Common myeloid progenitor, CD34-positive (primary cell): ENCODE data around the gene SLC25A34.

Experiments used
- CTCF ChIA-PET: fragments of 350-600 bp; sonication (Branson Sonifier 250); formaldehyde crosslinking; loops from one replicate; lab custom pipeline; 2021; ENCODE audit warnings: antibody characterized with exemption; lab: Charles Lee
- POLR2A ChIA-PET: fragments of 350-600 bp; sonication (Branson Sonifier 250); formaldehyde crosslinking; loops from one replicate; lab custom pipeline; 2021; ENCODE audit warnings: antibody characterized with exemption; lab: Charles Lee
- DNase-seq, 3 donors: peaks; one replicate each; pipeline versions ENCODE4 v3.0.0 to v3.0.0-alpha.2; 2013
- H3K27ac ChIP-seq, 2 experiments: 1 replicate in 1 of 2; 2 replicates in 1 of 2; pipeline ENCODE4 v1.7.0; 2013; ENCODE audit warnings: inconsistent platforms in 2 of 2, low read length in 2 of 2, mild to moderate bottlenecking in 2 of 2, low read depth in 1 of 2, moderate library complexity in 1 of 2; ENCODE audit not compliant: severe bottlenecking in 2 of 2, insufficient read depth in 1 of 2, poor library complexity in 1 of 2
- H3K27me3 ChIP-seq, 5 experiments: replicated peaks in 2 of 5; 1 replicate in 3 of 5; 2 replicates in 2 of 5; pipeline versions ENCODE4 v1.6.1 to v1.7.0; 2013; ENCODE audit warnings: low read length in 4 of 5, mild to moderate bottlenecking in 2 of 5, moderate library complexity in 2 of 5, inconsistent platforms in 1 of 5; ENCODE audit not compliant: insufficient read depth in 5 of 5, control insufficient read depth in 4 of 5
- H3K36me3 ChIP-seq, 4 experiments: 1 replicate in 2 of 4; 2 replicates in 2 of 4; pipeline versions ENCODE4 v1.6.1 to v1.7.0; 2013; ENCODE audit warnings: low read length in 3 of 4, control low read depth in 1 of 4, mild to moderate bottlenecking in 1 of 4; ENCODE audit not compliant: control insufficient read depth in 4 of 4, insufficient read depth in 4 of 4
- H3K4me1 ChIP-seq, 4 experiments: 1 replicate in 3 of 4; 2 replicates in 1 of 4; pipeline versions ENCODE4 v1.6.1 to v1.7.1; 2013; ENCODE audit warnings: low read length in 3 of 4, mild to moderate bottlenecking in 3 of 4, control low read depth in 1 of 4, inconsistent platforms in 1 of 4, moderate library complexity in 1 of 4; ENCODE audit not compliant: control insufficient read depth in 4 of 4, insufficient read depth in 4 of 4; ENCODE audit errors: control extremely low read depth in 1 of 4
- H3K4me3 ChIP-seq, 7 experiments: 1 replicate in 4 of 7; 2 replicates in 3 of 7; pipeline versions ENCODE4 v1.5.1 to v1.7.0; 2013; ENCODE audit warnings: mild to moderate bottlenecking in 7 of 7, low read length in 6 of 7, moderate library complexity in 6 of 7, inconsistent platforms in 2 of 7, low read depth in 2 of 7, control low read depth in 1 of 7; ENCODE audit not compliant: insufficient read depth in 4 of 7, control insufficient read depth in 1 of 7; ENCODE audit errors: extremely low read depth in 1 of 7
- H3K9me3 ChIP-seq, 5 experiments: 1 replicate in 4 of 5; 2 replicates in 1 of 5; pipeline versions ENCODE4 v1.6.1 to v1.7.1; 2013; ENCODE audit warnings: low read length in 4 of 5, mild to moderate bottlenecking in 2 of 5, inconsistent platforms in 1 of 5, low read depth in 1 of 5, moderate library complexity in 1 of 5; ENCODE audit not compliant: control insufficient read depth in 4 of 5, insufficient read depth in 2 of 5; ENCODE audit errors: control extremely low read depth in 1 of 5
- WGBS: methylation state at CpG from one replicate; pipeline ENCODE4 v1.1.5; 2013; ENCODE audit not compliant: insufficient coverage; 5-methylcytosine and 5-hydroxymethylcytosine counted together

The SLC25A34 gene

GRCh38 chr1:15709226-15709625 lies 26.8 kb upstream of the SLC25A34 start:
- no peaks in the 10 kb centered on the region for H3K27me3 ChIP-seq
- no peaks in the 10 kb centered on the region for H3K4me1 ChIP-seq
- no peaks in the 10 kb centered on the region for H3K9me3 ChIP-seq
- POLR2A ChIA-PET: no interaction called here
- no peak for DNase-seq
- CTCF ChIA-PET: interaction anchor here (1.3 kb wide), 1 partner anchor 115 kb away, joined by 4 read pairs; no protein-coding TSS in a partner anchor
- H3K36me3 ChIP-seq: peaks cover 0 to 15% (median 5%) of the 10 kb centered on the region in 4 experiments
- WGBS: 100% methylated on average over 3 of the region's 4 CpGs
- no peak overlapping the region for H3K27ac ChIP-seq
- H3K4me3 ChIP-seq: no peak overlapping the region

- CTCF ChIA-PET: interaction anchor here (1.3 kb wide), 1 partner anchor 27 kb away, joined by 3 read pairs; no protein-coding TSS in a partner anchor
Observed at GRCh38 chr1:15712168-15712567, 23.9 kb upstream of the SLC25A34 start.

GRCh38 chr1:15714406-15715136 lies 21.5 kb upstream of the SLC25A34 start:
- WGBS: 100% methylated on average over 4 of the region's 4 CpGs
- no peak overlapping the region for H3K27ac ChIP-seq
- no peak for DNase-seq
- POLR2A ChIA-PET: no interaction called here
- no peaks in the 10 kb centered on the region for H3K27me3 ChIP-seq
- no peaks in the 10 kb centered on the region for H3K4me1 ChIP-seq
- no peak overlapping the region for H3K4me3 ChIP-seq
- peaks cover 9 to 44% (median 29%) of the 10 kb centered on the region in 4 experiments for H3K36me3 ChIP-seq
- CTCF ChIA-PET: interaction anchor here (0.7 to 1.0 kb wide), 2 partner anchors 13 to 73 kb away, joined by 3 read pairs; no protein-coding TSS in a partner anchor
- H3K9me3 ChIP-seq: no peaks in the 10 kb centered on the region

More at GRCh38 chr1:15712168-15712567, 23.9 kb upstream of the SLC25A34 start:
- POLR2A ChIA-PET: no interaction called here
- H3K27me3 ChIP-seq: no peaks in the 10 kb centered on the region
- DNase-seq: no peak
- 100% methylated on average over 1 of the region's 4 CpGs for WGBS
- H3K4me3 ChIP-seq: no peak overlapping the region
- no peaks in the 10 kb centered on the region for H3K9me3 ChIP-seq
- no peak overlapping the region for H3K27ac ChIP-seq
- peaks cover 4 to 25% (median 9%) of the 10 kb centered on the region in 4 experiments for H3K36me3 ChIP-seq
- H3K4me1 ChIP-seq: no peaks in the 10 kb centered on the region

GRCh38 chr1:15717418-15718125 lies 18.5 kb upstream of the SLC25A34 start:
- Histone ChIP-seq H3K27ac (no peak overlapping the region), H3K4me1 (no peaks in the 10 kb centered on the region), H3K9me3 (no peaks in the 10 kb centered on the region), H3K36me3 (peaks cover 12 to 63% (median 48%) of the 10 kb centered on the region in 4 experiments), H3K4me3 (no peak overlapping the region), H3K27me3 (no peaks in the 10 kb centered on the region)
- ChIA-PET CTCF (interaction anchor here (1.1 kb wide), 1 partner anchor 122 kb away, joined by 3 read pairs; no protein-coding TSS in a partner anchor), POLR2A (interaction anchor here (1.3 kb wide), 1 partner anchor 21 kb away, joined by 3 read pairs; no protein-coding TSS in a partner anchor)
- no peak for DNase-seq
- 96% methylated on average over 10 of the region's 11 CpGs for WGBS

- H3K36me3 ChIP-seq: peaks cover 12 to 69% (median 51%) of the 10 kb centered on the region in 4 experiments
- no peak overlapping the region for H3K4me3 ChIP-seq
- DNase-seq: no peak
- no peaks in the 10 kb centered on the region for H3K4me1 ChIP-seq
- ChIA-PET CTCF (interaction anchor here (1.1 kb wide), 1 partner anchor 122 kb away, joined by 3 read pairs; no protein-coding TSS in a partner anchor), POLR2A (no interaction called here)
- no peak overlapping the region for H3K27ac ChIP-seq
- no peaks in the 10 kb centered on the region for H3K27me3 ChIP-seq
- H3K9me3 ChIP-seq: no peaks in the 10 kb centered on the region
- 95% methylated on average over 4 of the region's 8 CpGs for WGBS
Observed at GRCh38 chr1:15718199-15718601, 17.9 kb upstream of the SLC25A34 start.

- no peaks in the 10 kb centered on the region for H3K27me3 ChIP-seq
- DNase-seq: no peak
- ChIA-PET CTCF (interaction anchor here (0.8 kb wide), 1 partner anchor 12 kb away, joined by 3 read pairs; no protein-coding TSS in a partner anchor), POLR2A (interaction anchor here (0.6 to 0.7 kb wide), 2 partner anchors 9 to 40 kb away, joined by 3 read pairs; no protein-coding TSS in a partner anchor)
- no peaks in the 10 kb centered on the region for H3K9me3 ChIP-seq
- no peaks in the 10 kb centered on the region for H3K4me1 ChIP-seq
- no peak overlapping the region for H3K4me3 ChIP-seq
- WGBS: 98% methylated on average over 8 of the region's 12 CpGs
- no peak overlapping the region for H3K27ac ChIP-seq
- peaks cover 14 to 70% (median 50%) of the 10 kb centered on the region in 4 experiments for H3K36me3 ChIP-seq
Observed at GRCh38 chr1:15719381-15720120, 16.5 kb upstream of the SLC25A34 start.
